DOHH2 (cell line): Measurements from ENCODE around the gene COL19A1.

Experiments used
- H3F3A ChIP-seq: fragments of 200-600 bp; sonication (generic), shearing (Covaris generic); 2 replicates; pipeline ENCODE4 v1.6.0; 2016; ENCODE audit warnings: antibody characterized with exemption, mild to moderate bottlenecking; ENCODE audit not compliant: control insufficient read depth, insufficient read depth
- H3K27ac ChIP-seq: fragments of 200-600 bp; sonication (generic); 2 replicates; pipeline ENCODE4 v1.5.1; 2014; ENCODE audit warnings: low read depth, mild to moderate bottlenecking, low read length, moderate library complexity
- H3K27me3 ChIP-seq: fragments of 200-600 bp; sonication (generic); 2 replicates; pipeline ENCODE4 v1.6.1; 2014; ENCODE audit warnings: mild to moderate bottlenecking, low read length, mixed read lengths; ENCODE audit not compliant: control insufficient read depth
- H3K36me3 ChIP-seq: fragments of 200-600 bp; sonication (generic); 2 replicates; pipeline ENCODE4 v1.6.1; 2014; ENCODE audit warnings: mild to moderate bottlenecking, low read length, moderate library complexity, mixed read lengths; ENCODE audit not compliant: control insufficient read depth
- H3K4me1 ChIP-seq: fragments of 200-600 bp; sonication (generic); 2 replicates; pipeline ENCODE4 v1.6.1; 2014; ENCODE audit warnings: mild to moderate bottlenecking, low read length, mixed read lengths; ENCODE audit not compliant: control insufficient read depth
- H3K4me2 ChIP-seq: fragments of 200-600 bp; sonication (generic); 2 replicates; pipeline ENCODE4 v1.6.0; 2014; ENCODE audit warnings: mild to moderate bottlenecking, low read length, moderate library complexity
- H3K4me3 ChIP-seq: fragments of 200-600 bp; sonication (generic); 2 replicates; pipeline ENCODE4 v1.5.1; 2014; ENCODE audit warnings: mild to moderate bottlenecking, low read length, mixed read lengths
- H3K79me2 ChIP-seq: fragments of 200-600 bp; sonication (generic); 2 replicates; pipeline ENCODE4 v1.6.1; 2014; ENCODE audit warnings: mild to moderate bottlenecking, low read length, mixed read lengths; ENCODE audit not compliant: control insufficient read depth
- H3K9me2 ChIP-seq: fragments of 200-600 bp; sonication (generic); replicated peaks from 2 replicates; pipeline ENCODE4 v1.6.1; 2014; ENCODE audit warnings: mild to moderate bottlenecking, low read length, mixed read lengths; ENCODE audit not compliant: control insufficient read depth
- H3K9me3 ChIP-seq: fragments of 200-600 bp; sonication (generic); 2 replicates; pipeline ENCODE4 v1.6.1; 2014; ENCODE audit warnings: antibody characterized with exemption, low read length, mixed read lengths; ENCODE audit not compliant: control insufficient read depth, insufficient read depth
- H4K20me1 ChIP-seq: fragments of 200-600 bp; sonication (generic); 2 replicates; pipeline ENCODE4 v1.6.0; 2014; ENCODE audit warnings: low read depth, mild to moderate bottlenecking, antibody characterized with exemption, low read length, moderate library complexity; ENCODE audit not compliant: control insufficient read depth, insufficient read depth
- CTCF ChIP-seq: fragments of 200-600 bp; sonication (generic); IDR thresholded peaks from one replicate; pipeline ENCODE4 v1.5.1; 2014; ENCODE audit warnings: antibody characterized with exemption, mild to moderate bottlenecking, low read depth, low read length; ENCODE audit not compliant: poor library complexity, severe bottlenecking
- EZH2phosphoT487 ChIP-seq: fragments of 200-600 bp; sonication (generic); IDR thresholded peaks from 2 replicates; pipeline ENCODE4 v1.6.1; 2017; ENCODE audit warnings: borderline replicate concordance, mild to moderate bottlenecking, antibody characterized with exemption, low read length, moderate library complexity, mixed read lengths

Gene COL19A1

GRCh38 chr6:70180183-70180900, 314.0 kb downstream of the COL19A1 start:
- H3K27me3 ChIP-seq = no peaks in the 10 kb centered on the region

GRCh38 chr6:70180901-70181599, 314.7 kb downstream of the COL19A1 start:
- no peaks in the 10 kb centered on the region for H3K9me2 ChIP-seq
- no peak overlapping the region for H3K4me2 ChIP-seq
- no peaks in the 10 kb centered on the region for H3K9me3 ChIP-seq
- no peak overlapping the region for H3K27ac ChIP-seq
- H3F3A ChIP-seq = no peaks in the 10 kb centered on the region
- no peaks in the 10 kb centered on the region for H3K27me3 ChIP-seq
- TF ChIP-seq CTCF = no peak
- no peak for TF ChIP-seq EZH2phosphoT487
- no peaks in the 10 kb centered on the region for H4K20me1 ChIP-seq
- H3K4me1 ChIP-seq = no peaks in the 10 kb centered on the region
- no peak overlapping the region for H3K4me3 ChIP-seq
- H3K79me2 ChIP-seq = no peaks in the 10 kb centered on the region
- no peaks in the 10 kb centered on the region for H3K36me3 ChIP-seq

More at GRCh38 chr6:70180183-70180900, 314.0 kb downstream of the COL19A1 start:
- TF ChIP-seq CTCF (no peak), EZH2phosphoT487 (no peak)
- H3K36me3 ChIP-seq = no peaks in the 10 kb centered on the region
- no peak overlapping the region for H3K4me2 ChIP-seq
- H4K20me1 ChIP-seq = no peaks in the 10 kb centered on the region
- no peak overlapping the region for H3K27ac ChIP-seq
- H3F3A ChIP-seq = no peaks in the 10 kb centered on the region
- no peaks in the 10 kb centered on the region for H3K9me3 ChIP-seq
- no peaks in the 10 kb centered on the region for H3K9me2 ChIP-seq
- H3K4me3 ChIP-seq = no peak overlapping the region
- no peaks in the 10 kb centered on the region for H3K4me1 ChIP-seq
- no peaks in the 10 kb centered on the region for H3K79me2 ChIP-seq

GRCh38 chr6:70183538-70183937, 317.2 kb downstream of the COL19A1 start:
- H3K4me2 ChIP-seq = no peak overlapping the region
- TF ChIP-seq EZH2phosphoT487 (no peak), CTCF (no peak)
- no peaks in the 10 kb centered on the region for H3K9me3 ChIP-seq
- H3F3A ChIP-seq = no peaks in the 10 kb centered on the region
- H3K27ac ChIP-seq = no peak overlapping the region
- H3K9me2 ChIP-seq = no peaks in the 10 kb centered on the region
- no peaks in the 10 kb centered on the region for H4K20me1 ChIP-seq
- no peaks in the 10 kb centered on the region for H3K27me3 ChIP-seq
- H3K4me3 ChIP-seq = no peak overlapping the region
- no peaks in the 10 kb centered on the region for H3K4me1 ChIP-seq
- no peaks in the 10 kb centered on the region for H3K79me2 ChIP-seq
- H3K36me3 ChIP-seq = no peaks in the 10 kb centered on the region
